Loucy (cell line): ENCODE results near the gene DMXL2.
A peak's percentile ranks its signal among the peaks of the same experiment; 100 is the strongest.
"Not testable (repeated sequence)": the region's sequence is repeated elsewhere in the genome, so short reads cannot be mapped to it uniquely, and the experiment has no call there.

Source experiments
- H2AFZ ChIP-seq: fragments of 200-600 bp; sonication (generic); 2 replicates; pipeline ENCODE4 v1.6.0; 2016; ENCODE audit warnings: antibody characterized with exemption, mild to moderate bottlenecking, low read length, moderate library complexity
- H3F3A ChIP-seq: fragments of 200-600 bp; 2 replicates; pipeline ENCODE4 v1.6.0; 2016; ENCODE audit warnings: antibody characterized with exemption, low read depth, mild to moderate bottlenecking
- H3K27me3 ChIP-seq: fragments of 200-600 bp; sonication (generic); 2 replicates; pipeline ENCODE4 v1.6.1; 2014; ENCODE audit warnings: low read length, mild to moderate bottlenecking; ENCODE audit not compliant: insufficient read depth, poor library complexity, severe bottlenecking
- H3K36me3 ChIP-seq: fragments of 200-600 bp; sonication (generic); 2 replicates; pipeline ENCODE4 v1.6.1; 2016; ENCODE audit warnings: low read length; ENCODE audit not compliant: insufficient read depth
- H3K4me1 ChIP-seq: fragments of 200-600 bp; sonication (generic); 2 replicates; pipeline ENCODE4 v1.5.1; 2014; ENCODE audit warnings: low read length, mild to moderate bottlenecking; ENCODE audit not compliant: insufficient read depth, poor library complexity, severe bottlenecking
- H3K4me2 ChIP-seq: fragments of 200-600 bp; sonication (generic); 2 replicates; pipeline ENCODE4 v1.6.0; 2014; ENCODE audit warnings: antibody characterized with exemption, low read length, low read depth, mild to moderate bottlenecking; ENCODE audit not compliant: poor library complexity, severe bottlenecking
- H3K4me3 ChIP-seq: fragments of 200-600 bp; sonication (generic); 2 replicates; pipeline ENCODE4 v1.5.1; 2014; ENCODE audit warnings: low read length, mild to moderate bottlenecking, mixed read lengths; ENCODE audit not compliant: poor library complexity, severe bottlenecking
- H3K79me2 ChIP-seq: fragments of 200-600 bp; sonication (generic); 2 replicates; pipeline ENCODE4 v1.6.1; 2014; ENCODE audit warnings: low read length; ENCODE audit not compliant: insufficient read depth
- H3K9ac ChIP-seq: fragments of 200-600 bp; sonication (generic); 2 replicates; pipeline ENCODE4 v1.6.0; 2014; ENCODE audit warnings: mild to moderate bottlenecking, low read depth, low read length, moderate library complexity; ENCODE audit not compliant: poor library complexity, severe bottlenecking
- H3K9me2 ChIP-seq: fragments of 200-600 bp; sonication (generic); replicated peaks from 2 replicates; pipeline ENCODE4 v1.6.1; 2016; ENCODE audit warnings: low read depth, low read length, mixed read lengths
- H3K9me3 ChIP-seq: fragments of 200-600 bp; sonication (generic); 2 replicates; pipeline ENCODE4 v1.6.1; 2014; ENCODE audit warnings: mild to moderate bottlenecking, antibody characterized with exemption, low read length, low read depth; ENCODE audit not compliant: insufficient read depth
- H4K20me1 ChIP-seq: fragments of 200-600 bp; sonication (generic); 2 replicates; pipeline ENCODE4 v1.6.0; 2014; ENCODE audit warnings: antibody characterized with exemption, low read length, mild to moderate bottlenecking; ENCODE audit not compliant: insufficient read depth, poor library complexity, severe bottlenecking
- EZH2phosphoT487 ChIP-seq: fragments of 200-600 bp; IDR thresholded peaks from 2 replicates; pipeline ENCODE4 v1.6.1; 2018; ENCODE audit warnings: antibody characterized with exemption, mild to moderate bottlenecking, moderate library complexity, borderline replicate concordance
- TF ChIP-seq, protein P1 (sequence below): fragments of 200-600 bp; sonication (generic); conservative IDR thresholded peaks from 2 replicates; pipeline ENCODE4 v1.5.1; 2014; ENCODE audit warnings: mild to moderate bottlenecking, antibody characterized with exemption, low read length

Gene DMXL2

GRCh38 chr15:51649659-51650521 is 27.3 kb upstream of the DMXL2 start:
- TF ChIP-seq EZH2phosphoT487, result no peak
- TF ChIP-seq, protein P1, sequence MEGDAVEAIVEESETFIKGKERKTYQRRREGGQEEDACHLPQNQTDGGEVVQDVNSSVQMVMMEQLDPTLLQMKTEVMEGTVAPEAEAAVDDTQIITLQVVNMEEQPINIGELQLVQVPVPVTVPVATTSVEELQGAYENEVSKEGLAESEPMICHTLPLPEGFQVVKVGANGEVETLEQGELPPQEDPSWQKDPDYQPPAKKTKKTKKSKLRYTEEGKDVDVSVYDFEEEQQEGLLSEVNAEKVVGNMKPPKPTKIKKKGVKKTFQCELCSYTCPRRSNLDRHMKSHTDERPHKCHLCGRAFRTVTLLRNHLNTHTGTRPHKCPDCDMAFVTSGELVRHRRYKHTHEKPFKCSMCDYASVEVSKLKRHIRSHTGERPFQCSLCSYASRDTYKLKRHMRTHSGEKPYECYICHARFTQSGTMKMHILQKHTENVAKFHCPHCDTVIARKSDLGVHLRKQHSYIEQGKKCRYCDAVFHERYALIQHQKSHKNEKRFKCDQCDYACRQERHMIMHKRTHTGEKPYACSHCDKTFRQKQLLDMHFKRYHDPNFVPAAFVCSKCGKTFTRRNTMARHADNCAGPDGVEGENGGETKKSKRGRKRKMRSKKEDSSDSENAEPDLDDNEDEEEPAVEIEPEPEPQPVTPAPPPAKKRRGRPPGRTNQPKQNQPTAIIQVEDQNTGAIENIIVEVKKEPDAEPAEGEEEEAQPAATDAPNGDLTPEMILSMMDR, result peak; percentile 93
- no peaks in the 10 kb centered on the region for H3K79me2 ChIP-seq
- H3K9ac ChIP-seq, result no peak overlapping the region
- no peaks in the 10 kb centered on the region for H3K27me3 ChIP-seq
- H3K4me2 ChIP-seq, result no peak overlapping the region
- H4K20me1 ChIP-seq, result no peaks in the 10 kb centered on the region
- H3K9me3 ChIP-seq, result no peaks in the 10 kb centered on the region
- no peak overlapping the region for H3K4me3 ChIP-seq
- H2AFZ ChIP-seq, result 0 out of 2 replicates have a peak overlapping the region, but pooled peaks have one; percentile 47
- no peaks in the 10 kb centered on the region for H3K9me2 ChIP-seq
- peaks cover 9% of the 10 kb centered on the region for H3K4me1 ChIP-seq
- H3F3A ChIP-seq, result no peaks in the 10 kb centered on the region
- H3K36me3 ChIP-seq, result no peaks in the 10 kb centered on the region

DNA sequence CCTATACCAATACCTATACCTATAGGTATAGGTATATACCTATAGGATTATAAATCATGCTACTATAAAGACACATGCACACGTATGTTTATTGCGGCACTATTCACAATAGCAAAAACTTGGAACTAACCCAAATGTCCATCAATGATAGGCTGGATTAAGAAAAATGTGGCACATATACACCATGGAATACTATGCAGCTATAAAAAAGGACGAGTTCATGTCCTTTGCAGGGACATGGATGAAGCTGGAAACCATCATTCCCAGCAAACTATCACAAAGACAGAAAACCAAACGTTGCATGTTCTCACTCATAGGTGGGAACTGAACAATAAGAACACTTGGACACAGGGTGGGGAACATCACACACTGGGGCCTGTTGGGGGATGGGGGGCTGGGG is 26.1 kb upstream of the DMXL2 start:
- H3K9me2 ChIP-seq, H3K36me3 ChIP-seq, H3K4me3 ChIP-seq, H3K27me3 ChIP-seq, H3K9ac ChIP-seq, H3K4me2 ChIP-seq, H3K9me3 ChIP-seq, H4K20me1 ChIP-seq, H2AFZ ChIP-seq, H3K4me1 ChIP-seq, H3K79me2 ChIP-seq, H3F3A ChIP-seq: not testable (repeated sequence)

DNA sequence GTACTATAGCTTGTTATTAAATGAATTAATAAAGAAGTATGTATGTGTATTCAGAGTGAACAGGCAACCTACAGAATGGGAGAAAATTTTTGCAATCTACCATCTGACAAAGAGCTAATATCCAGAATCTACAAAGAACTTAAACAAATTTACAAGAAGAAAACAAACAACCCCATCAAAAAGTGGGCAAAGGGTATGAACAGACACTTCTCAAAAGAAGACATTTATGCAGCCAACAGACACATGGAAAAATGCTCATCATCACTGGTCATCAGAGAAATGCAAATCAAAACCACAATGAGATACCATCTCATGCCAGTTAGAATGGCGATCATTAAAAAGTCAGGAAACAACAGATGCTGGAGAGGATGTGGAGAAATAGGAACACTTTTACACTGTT is 25.5 kb upstream of the DMXL2 start:
- not testable (repeated sequence) for H3K9me2 ChIP-seq, H3K79me2 ChIP-seq, H3F3A ChIP-seq, H3K27me3 ChIP-seq, H3K4me1 ChIP-seq, H3K36me3 ChIP-seq, H3K4me3 ChIP-seq, H3K9ac ChIP-seq, H3K9me3 ChIP-seq, H4K20me1 ChIP-seq, H2AFZ ChIP-seq, H3K4me2 ChIP-seq

DNA sequence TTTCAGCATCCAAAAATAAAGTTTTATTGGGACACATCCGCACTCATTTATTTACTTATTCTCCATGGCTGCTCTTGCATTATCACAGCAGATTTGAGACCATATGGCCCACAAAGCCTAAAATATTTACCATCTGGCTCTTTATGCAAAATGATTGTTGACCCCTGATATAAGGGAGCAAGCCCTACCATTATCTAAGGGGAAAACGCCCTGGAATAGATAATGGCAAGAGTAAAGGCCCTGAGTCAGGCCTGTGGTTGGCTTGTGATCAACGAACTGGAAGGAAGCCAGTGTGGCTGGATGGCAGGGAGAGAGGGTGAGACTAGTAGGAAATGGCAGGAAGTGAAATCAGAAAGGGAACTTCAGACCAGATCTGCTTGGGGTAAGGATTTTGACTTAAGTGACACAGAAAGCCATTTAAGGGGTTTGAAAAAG is 24.6 kb upstream of the DMXL2 start:
- Histone ChIP-seq H3K9ac (no peak overlapping the region), H3K9me3 (no peaks in the 10 kb centered on the region), H3K79me2 (no peaks in the 10 kb centered on the region), H3K36me3 (no peaks in the 10 kb centered on the region), H2AFZ (0 out of 2 replicates have a peak overlapping the region, but pooled peaks have one; percentile 7), H3F3A (no peaks in the 10 kb centered on the region), H3K27me3 (no peaks in the 10 kb centered on the region), H3K4me1 (peaks cover 9% of the 10 kb centered on the region), H3K9me2 (no peaks in the 10 kb centered on the region), H4K20me1 (no peaks in the 10 kb centered on the region), H3K4me3 (no peak overlapping the region), H3K4me2 (peak overlapping the region; percentile 3)
- TF ChIP-seq, protein P1, result no peak
- no peak for TF ChIP-seq EZH2phosphoT487
